Stimulated activated CD4-positive, alpha-beta T cell treated with anti-CD3 and anti-CD28 coated beads, Interleukin-12 subunit alpha, Interleukin-12 subunit beta, amount 100 ng/mL, for 24 hours (primary cell): Measurements from ENCODE around the gene SAP30BP.

Experiments
- DNase-seq, 2 experiments: peaks; one replicate each; pipeline ENCODE4 v3.0.0-alpha.2; 2020; ENCODE audit warnings: low read depth in 2 of 2

Gene SAP30BP

DNA sequence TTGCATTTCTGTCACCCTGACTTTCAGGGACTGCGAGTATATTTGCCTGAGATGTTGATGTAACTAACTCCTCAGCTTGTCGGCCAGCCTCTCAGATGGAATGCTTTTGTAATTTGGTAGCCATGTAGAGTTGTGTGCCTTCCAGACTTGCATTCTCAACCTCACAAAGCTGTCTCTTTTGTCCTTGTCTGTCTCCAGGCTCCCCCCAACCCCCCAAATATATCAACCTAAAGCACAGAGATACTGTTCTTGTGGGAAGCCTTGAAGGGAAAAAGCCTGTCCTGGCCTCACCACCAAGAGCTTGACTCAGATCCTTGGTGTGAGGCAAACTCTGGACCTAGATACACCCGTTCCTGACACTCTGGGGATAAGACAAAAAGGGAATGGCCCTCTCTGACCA is 18.4 kb downstream of the SAP30BP start:
- DNase-seq, result no peak

DNA sequence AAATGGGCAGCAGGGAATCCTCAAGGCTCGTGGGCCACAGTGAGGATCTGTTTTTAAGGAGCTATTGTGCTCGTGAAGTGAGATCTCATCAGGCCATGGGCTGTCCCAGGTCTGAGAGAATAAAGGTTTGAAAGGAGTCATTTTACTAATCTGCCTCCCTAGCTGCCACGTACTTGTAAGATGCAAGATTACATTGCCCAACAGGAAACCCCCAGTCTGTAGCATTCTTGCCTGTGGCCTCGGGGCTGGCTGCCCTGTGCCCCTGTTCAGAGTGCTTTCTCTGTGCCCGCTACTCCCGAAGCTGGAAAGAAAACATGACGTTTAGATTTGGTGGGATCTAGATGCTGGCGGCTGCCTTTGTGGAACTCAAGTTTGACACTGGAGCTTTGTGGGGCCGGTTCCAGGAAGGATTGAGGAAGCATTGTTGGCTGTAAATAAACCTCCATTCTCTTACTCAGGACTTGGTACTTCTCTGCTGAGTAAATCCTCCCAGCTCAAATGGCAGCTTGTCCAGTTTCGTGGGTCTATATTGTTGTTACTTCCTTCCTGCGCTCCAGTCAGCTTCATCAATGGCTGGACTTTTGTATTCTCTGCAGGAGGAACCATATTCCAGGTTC is 21.2 kb downstream of the SAP30BP start:
- no peak for DNase-seq

DNA sequence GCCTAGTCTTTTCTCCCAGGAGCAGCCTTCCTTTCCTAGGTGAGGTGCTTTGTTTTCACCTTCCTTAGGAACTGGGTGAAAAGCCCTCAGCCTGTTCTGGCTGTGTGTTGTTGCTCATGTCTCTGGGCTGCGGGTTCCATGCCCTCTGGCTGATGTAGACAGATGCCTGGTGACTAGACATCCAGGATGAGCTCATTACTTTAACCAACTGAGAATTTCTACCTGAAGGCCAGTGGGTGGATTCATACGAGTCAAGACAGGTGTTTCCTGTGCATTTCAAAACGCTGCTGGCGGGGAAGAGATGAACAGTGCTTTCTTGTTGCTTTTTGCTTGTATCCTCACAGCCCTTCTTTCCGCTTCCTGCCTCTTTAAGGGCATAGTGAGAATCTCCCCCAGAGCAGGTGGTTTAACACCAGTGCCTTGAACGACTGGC is 22.3 kb downstream of the SAP30BP start:
- peak in 1 of 2 experiments; percentile 9 for DNase-seq

DNA sequence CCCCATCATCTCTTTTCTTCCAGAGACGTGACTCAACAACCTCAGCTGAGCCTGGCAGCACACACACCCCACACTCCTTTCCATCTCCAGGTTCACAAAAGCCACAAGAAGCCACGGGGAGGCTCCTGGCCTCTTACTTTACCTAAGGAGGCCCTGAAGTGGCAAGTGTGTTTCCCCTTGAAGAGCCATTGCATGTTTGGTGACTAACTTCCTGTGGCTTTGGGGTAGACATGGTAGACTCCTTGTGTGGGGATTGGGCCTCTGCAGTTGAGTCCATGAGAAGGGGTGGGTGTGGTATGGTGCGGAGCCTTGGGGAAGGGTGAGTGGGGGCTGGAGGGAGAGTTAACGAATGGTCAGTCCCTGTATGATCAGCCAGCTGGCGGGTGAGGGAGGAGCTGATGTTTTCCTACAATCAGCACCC is 24.2 kb downstream of the SAP30BP start:
- peak in 1 of 2 experiments; percentile 42 for DNase-seq

DNA sequence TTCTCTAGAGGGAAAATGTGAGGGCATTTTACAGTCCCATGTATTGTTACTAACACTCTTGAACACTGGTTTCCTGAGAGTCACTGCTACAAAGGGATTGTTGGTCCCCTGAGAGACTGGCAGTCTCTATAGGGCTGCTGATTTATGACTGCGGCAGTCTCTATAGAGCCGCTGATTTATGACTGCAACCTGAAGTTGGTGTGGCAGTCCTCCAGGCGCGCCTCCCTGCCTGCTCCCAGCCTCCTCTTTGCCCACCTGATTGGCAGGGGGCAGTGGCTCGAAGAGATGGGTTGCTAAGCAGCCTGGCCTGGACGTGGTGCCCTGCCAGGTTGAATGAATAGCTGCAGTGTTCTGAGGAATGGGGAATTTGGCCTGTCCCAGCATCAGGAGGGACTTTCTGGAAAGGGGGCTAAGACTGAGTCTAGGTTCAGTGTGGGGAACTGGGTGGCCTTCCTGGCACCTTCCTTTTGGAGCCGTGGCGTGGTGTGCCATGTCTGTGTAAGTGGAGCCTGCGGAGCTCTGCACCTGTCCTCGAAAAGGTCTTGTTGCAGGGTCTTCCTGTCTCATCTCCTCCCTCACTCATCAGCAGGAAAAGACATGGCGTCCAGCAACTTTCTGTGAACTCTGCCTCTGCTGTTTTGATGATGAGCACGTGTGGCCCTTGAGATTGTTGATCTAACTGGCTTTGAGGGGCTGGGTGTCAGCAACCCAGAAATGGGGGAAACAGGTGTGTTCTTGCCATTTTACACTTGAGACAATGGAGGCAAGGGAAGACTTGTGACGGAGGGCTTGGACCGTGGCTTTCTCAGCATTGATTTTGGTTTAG is 24.9 kb downstream of the SAP30BP start:
- no peak for DNase-seq

DNA sequence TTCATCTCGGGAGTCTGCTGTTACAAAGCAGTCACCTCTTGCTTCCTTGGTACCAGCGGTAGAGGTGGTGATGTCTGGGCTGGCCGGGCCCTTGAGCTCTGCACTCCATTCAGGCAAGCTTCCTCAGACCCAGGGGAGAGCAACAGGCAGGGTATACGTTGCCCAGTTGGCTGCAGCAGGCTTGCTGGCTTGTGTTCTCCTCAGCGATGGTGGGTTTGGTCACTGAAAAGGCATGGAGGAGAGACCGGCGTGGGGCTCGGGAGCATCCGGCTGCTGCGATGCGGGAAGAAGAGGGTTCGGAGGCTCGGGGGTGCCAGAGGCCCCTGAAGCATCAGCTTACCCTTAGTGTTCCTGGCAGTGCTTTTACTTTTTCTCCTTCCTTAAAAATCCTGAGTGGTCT is 25.8 kb downstream of the SAP30BP start:
- DNase-seq, result no peak

DNA sequence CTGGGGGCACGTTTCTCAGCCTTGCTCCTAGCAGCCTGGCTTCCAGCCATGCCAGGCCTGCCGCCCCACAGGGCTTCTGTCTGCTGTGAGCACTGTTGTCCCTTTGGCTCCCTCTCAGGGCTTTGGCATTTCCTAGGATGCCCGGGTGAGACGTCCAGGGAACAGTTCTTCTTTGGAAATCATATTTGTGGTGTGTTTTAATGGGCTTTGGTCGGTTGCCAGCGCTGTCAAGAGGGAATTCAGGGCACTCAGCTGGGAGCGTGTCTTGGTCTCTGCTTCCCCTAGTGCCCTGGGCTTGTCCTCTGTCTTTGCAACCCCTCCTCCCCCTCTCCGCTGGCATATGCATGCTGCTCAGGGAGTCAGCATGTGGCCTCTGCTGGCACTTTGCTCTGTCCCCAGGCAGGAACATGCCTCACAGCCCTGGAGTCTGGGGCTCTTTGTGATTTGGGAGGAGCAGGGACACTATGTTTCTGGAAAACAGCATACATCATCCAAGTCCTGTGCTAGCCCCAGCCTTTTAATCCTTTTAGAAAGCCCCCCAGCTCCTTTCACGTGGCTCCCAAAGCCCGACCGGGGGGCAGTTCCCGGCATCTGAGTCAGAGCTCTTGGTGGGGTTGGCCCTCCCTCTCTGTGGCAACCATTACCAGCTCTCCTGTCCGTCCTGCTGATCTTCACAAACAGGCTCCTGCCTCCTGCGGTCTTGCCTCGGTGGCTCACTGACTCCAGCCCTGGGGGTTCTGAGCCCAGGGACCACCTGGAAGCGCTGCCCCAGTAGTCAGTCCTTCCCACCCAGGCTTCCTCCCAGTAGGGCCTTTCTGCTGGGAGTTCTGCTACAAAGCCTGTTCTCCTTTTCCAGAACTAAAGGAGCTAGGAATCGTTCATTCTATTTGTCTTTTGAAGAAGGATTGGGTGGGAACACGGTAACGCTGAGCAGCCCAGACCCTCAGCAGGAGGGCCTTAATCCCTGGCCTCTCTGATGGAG is 26.7 kb downstream of the SAP30BP start:
- DNase-seq, result no peak

DNA sequence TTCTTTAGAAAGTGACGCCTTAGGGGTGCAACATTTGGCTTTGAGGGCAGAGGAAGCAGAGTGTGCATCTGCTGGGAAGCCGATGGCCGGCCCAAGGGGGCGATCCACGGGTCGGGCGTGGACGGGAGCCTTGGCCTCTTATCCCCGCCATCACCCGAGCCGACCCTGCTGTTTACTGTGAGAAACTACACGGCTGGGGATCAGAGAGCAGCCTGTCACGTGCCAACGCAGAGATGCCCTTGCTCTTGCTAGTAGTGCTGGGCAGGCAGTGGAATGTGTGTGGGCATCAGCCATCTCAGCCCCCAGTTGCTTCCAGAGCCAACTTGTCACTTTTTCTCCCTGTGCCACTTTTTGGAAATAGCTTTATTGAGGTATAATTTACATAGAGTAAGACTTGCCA is 27.4 kb downstream of the SAP30BP start:
- DNase-seq, result no peak

DNA sequence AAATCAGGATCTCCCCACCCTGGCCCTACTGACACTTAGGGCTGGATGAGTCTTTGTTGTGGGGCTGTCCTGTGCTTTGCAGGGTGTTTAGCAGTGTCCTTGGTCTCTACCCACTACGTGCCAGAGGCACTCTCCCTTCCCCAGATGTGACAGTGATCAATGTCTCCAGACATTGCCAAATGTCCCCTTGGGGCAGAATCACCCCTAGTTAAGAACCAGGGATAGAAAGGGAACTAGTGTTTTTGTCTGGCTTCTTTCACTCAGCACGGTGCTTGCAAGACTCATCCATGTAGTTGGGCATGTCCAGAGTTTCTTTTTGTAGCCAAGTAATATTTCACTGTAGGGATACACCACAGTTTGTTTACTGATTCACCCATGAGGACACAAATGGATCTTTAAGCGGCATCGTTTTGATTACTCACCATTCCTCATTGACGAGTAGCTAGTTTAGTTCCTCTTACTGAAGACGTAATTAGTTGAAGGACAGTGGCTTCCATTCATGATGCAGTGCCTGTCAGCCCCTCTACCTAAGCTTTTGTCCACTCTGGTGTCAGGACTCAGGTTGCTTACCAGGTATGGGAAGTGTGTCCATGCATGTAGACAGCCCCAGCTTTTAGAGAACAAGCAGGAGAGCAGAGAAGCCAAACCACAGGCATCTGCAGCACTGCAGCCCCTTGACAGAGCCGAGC is 28.1 kb downstream of the SAP30BP start:
- no peak for DNase-seq

DNA sequence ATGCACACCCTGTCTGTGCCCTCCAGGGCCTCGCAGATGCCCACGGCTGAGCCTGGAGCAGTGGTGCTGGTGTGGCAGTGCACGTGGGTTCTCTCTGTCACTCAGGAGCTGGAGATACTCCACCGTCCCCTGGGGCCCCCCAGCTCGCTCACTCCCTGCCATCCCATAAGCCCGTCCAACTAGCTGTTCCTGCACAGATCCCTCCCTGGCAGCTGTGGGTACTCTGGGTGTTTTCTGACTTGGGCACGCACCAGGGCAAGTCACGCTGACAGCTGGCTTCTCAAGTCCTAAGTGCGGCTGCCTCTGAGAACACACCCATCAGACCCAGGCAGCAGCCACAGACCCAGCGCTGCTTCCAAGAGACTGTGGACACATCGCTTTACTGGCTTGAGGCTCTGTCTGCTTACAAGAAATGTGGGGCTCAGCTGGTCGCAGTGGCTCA is 28.7 kb downstream of the SAP30BP start:
- DNase-seq, result no peak

DNA sequence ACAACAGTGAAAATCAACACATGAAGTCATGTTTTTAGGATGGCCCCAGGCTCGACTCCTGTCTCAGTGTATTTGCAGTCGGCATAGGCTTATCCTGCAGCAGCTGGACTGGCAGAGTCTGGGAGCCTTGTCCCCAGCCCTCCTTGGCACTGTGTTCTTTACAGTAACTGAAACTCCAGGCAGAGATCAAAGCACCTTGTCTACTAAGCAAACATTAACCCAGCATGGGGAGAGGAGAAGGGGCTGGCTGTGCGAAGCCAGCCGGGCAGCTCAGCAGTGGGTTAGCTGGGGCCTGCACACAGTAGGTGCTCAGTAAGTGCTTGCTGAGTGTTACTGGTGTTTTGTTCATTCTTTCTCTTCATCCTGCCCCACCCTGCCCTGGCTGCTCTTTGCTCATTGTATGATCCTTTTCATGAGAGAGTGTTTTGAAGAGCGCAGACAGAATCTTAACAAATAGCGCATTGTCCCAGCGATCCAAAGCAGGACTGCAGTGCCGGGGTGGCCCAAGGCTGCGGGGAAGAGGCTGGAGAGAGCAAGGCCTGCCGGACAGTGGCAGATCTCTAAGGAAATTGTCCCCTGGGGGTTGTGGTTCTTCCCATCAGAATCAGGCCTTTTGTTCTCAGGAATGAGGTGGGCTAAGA is 30.6 kb downstream of the SAP30BP start:
- no peak for DNase-seq

DNA sequence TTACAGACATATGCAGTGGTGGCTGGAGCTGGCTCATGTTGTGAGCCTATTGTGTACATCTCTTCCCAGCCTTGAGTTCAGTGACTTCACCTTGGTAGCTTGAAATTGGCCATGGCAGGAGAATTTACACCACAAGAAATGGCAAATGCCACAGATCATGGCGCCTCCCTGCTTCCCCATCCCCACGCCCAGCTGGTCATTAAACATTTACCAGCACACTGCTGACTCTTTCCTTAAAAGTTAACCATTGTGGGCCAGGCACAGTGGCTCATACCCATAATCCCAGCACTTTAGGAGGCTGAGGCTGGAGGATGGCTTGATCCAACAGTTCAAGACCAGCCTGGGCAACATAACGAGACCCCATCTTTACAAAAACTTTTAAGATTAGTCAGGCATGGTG is 31.5 kb downstream of the SAP30BP start:
- DNase-seq, result no peak

DNA sequence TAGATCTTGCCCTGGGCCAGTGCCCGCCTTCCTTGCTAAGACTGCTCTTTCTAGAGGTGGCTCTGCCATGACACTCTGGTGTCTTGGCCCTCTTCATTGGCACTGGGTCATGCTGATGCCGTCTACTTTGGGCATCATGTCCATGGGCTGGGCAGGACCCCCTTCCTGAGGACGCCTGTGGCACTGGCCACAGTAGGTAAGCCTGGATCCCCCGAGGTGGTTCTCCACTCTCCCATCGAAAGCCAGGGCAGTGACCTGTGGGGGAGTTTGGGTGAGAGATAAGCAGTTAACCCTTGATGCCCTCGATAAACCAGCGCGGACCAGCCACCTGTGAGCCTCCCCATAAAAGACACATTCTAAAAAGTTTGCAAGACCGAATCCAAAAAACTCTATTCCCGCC is 34.1 kb downstream of the SAP30BP start:
- DNase-seq, result no peak

DNA sequence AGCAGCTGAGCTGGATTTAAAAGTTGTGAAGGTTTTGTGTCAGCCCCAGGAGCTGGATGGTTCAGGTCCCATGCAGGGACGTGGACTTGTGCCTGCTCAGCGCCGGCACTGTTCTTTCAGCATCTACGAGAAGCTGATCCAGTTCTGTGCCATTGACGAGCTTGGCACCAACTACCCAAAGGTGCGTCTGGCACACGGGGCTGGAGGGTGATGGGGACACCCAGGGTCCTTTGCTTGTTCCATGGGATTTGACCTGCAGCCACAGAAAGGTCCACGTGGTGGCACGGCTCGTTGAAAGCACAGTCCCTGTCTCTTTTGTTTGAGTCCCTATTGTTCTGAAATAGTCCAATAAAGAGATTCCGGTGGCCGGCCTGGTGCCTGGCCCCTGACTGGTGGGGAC is 36.1 kb downstream of the SAP30BP start:
- no peak for DNase-seq

DNA sequence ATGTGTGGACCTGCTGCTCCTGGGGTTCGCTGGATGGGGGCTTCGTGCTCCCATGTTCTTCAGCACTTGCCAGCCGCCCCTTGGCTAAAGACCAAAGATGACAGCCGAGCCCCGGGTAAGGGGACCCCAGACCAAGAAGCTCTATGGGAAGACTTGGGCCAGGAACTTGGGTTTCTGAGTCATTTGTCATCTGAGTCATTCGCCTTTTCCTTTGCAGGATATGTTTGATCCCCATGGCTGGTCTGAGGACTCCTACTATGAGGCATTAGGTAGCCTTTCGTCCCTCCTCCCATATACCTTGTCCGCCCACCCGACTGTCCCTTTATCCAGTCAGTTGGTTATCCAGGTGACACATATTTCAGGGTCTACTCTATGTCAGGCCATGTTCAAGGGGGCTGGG is 36.5 kb downstream of the SAP30BP start:
- DNase-seq, result no peak

DNA sequence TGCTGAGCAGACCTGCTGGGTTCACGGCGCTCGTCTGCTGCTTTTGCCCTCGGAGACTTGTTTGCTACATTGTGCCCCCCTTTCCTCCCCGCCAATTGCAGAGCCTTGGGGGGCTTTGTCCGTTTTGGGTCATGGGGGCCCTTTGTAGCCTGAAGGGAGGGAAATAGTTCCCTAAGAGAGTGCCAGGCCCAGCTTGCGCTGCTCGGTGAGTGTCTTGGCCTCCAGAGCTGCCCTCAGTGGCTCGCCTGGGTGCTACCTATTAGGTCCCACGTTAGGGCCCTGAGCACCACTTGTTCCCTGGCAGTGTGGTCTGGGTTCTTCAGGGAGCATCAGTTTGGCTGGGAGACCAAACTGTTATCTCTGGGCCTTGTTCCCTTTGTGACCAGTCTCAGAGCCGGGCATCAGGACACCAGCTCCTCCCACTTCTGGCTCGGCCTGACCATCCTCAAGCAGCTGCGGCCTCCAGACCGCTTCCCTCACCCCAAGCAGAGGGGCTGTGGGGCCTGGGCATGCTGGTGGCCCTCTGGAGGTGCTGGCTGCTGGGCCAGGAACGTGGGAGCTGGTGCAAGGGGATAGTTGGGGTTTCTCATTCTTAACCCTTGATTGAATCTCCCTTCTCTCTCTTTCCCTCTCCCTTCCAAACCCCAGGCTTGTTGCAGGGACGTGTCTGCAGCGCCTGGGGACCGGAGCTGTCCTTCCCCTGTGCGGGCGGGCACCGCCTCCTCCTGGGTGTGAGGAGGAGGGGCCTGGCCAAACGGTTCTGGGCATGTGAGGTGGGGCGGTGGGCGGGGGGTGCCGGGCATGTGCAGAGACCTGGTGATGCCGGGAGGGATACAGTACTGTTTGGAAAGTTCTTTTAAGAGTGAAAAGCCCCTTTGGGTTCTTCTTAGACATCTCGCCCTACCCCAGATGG is 38.1 kb downstream of the SAP30BP start:
- DNase-seq, result no peak

DNA sequence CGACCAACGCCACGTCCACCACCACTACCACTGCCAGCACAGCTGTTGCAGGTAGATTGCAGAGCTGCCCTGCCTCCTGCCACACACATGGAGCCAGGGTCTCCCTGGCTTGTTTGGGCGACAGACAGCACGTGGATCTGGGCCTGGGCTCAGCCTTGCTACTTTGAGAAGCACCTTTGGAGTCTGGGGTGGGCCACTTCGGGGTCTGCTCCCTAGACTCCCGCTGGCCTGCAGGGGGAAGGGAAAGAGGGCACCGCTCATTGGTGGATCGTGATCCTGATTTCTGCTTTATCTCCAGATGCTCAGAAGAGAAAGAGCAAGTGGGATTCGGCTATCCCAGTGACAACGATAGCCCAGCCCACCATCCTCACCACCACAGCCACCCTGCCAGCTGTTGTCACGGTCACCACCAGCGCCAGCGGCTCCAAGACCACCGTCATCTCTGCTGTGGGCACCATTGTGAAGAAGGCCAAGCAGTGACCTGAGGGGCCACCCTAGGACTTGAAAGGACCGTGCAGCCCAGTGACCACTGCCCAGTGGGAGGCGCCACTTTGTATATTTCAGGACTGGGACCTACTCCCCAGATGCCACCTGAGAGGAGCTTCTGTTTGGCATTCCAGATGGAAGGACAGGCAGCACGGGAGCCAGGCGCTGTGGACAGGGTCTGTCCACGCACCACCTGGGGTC is 39.0 kb downstream of the SAP30BP start:
- DNase-seq, result no peak

DNA sequence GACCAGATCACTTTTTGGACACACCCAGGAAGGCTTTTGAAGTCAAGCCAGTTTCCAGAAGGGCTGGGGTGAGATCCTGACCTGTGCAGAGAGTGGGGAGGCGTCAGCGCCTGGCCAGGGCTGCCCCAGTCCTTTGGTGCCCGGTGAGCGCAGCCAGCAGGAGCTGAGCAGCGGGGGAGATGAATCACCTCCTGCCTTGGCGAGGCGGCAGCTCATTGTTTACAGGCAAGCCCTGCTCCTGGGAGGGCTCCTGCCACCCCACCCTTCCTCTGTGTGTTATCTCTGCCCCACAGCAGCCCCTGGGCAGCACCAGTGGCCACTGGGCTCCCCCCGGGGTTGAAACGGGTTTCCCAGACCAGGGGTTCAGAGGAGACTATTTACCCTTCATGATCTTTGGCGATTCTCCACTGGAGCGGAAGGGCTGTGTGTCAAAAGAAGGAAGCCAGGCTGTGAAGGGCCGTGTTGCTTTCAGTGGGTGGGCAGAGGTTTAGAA is 40.0 kb downstream of the SAP30BP start:
- DNase-seq, result no peak

DNA sequence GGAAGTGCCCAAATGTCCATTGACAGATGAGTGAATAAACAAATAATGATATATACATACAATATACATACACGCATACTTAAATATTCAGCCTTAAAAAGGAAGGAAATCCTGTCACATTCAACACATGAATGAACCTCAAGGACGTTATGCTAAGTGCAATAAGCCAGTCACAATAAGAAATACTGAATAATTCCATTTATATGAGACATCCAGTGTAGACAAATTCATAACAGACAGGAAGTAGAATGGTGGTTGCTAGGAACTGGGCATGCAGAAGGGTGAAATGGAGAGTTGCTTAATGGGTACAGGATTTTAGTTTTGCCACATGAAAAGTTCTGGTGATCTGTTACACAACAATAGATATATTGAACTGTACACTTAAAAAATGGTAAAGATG is 45.3 kb downstream of the SAP30BP start:
- no peak for DNase-seq
